Mammary epithelial cell (primary cell): ENCODE results near the gene LHFPL2.

Experiments used
- EZH2 ChIP-seq: IDR thresholded peaks from 2 replicates; pipeline ENCODE4 v1.6.1; 2012; ENCODE audit warnings: low read length, inconsistent platforms, borderline replicate concordance
- TF ChIP-seq, protein P1 (sequence below), 2 donors: IDR thresholded peaks in 1 of 2; conservative IDR thresholded peaks in 1 of 2; 2 replicates each; pipeline ENCODE4 v1.5.1; 2011 to 2012; ENCODE audit warnings: inconsistent platforms in 2 of 2, low read length in 2 of 2, mild to moderate bottlenecking in 2 of 2, control low read depth in 1 of 2, low read depth in 1 of 2; ENCODE audit not compliant: insufficient read depth in 1 of 2; ENCODE audit errors: extremely low read depth in 1 of 2

DNA sequence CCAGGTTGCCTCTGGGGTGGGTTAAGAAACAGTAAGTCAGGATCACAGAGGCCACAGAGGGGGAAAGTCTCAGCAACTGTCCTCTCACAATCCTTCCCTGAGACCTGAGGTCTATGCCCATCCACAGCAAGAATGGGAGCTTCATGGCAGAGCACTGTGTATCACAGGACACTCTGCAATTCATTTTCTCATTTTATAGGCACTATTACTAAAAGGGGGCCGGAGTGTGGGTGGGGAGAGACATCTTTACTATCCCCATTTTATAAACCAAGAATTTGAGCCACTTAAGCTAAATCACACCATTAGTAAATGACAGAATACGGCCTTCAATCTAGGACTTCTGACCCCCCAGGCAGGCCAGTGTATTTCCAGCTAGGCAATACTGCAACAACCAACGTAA is 79.9 kb downstream of the LHFPL2 start:
- TF ChIP-seq, protein P1, sequence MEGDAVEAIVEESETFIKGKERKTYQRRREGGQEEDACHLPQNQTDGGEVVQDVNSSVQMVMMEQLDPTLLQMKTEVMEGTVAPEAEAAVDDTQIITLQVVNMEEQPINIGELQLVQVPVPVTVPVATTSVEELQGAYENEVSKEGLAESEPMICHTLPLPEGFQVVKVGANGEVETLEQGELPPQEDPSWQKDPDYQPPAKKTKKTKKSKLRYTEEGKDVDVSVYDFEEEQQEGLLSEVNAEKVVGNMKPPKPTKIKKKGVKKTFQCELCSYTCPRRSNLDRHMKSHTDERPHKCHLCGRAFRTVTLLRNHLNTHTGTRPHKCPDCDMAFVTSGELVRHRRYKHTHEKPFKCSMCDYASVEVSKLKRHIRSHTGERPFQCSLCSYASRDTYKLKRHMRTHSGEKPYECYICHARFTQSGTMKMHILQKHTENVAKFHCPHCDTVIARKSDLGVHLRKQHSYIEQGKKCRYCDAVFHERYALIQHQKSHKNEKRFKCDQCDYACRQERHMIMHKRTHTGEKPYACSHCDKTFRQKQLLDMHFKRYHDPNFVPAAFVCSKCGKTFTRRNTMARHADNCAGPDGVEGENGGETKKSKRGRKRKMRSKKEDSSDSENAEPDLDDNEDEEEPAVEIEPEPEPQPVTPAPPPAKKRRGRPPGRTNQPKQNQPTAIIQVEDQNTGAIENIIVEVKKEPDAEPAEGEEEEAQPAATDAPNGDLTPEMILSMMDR (conservative IDR thresholded peaks at IDR 0.05 in 1 of 2, IDR thresholded peaks at IDR 0.05 in 1 of 2; ENCODE audit: extremely low read depth in 1 of 2, insufficient read depth in 1 of 2, low read depth in 1 of 2, low read length in 2 of 2): no peak
- TF ChIP-seq EZH2: no peak
